G401 (cell line): ENCODE measurements around the gene NENF. TPM values are rescaled to one million over a fixed set of nuclear protein-coding genes. Genes with fewer than 3 reads are reported as not detected.

Experiments
- DNase-seq: peaks from one replicate; pipeline ENCODE4 v3.0.0-alpha.2; 2015; ENCODE audit warnings: low spot score
- in situ Hi-C: cut with HindIII; loops from 2 replicates; pipeline ENCODE4 v1.10.0; 2016; ENCODE audit warnings: low sequenced_read_pairs, mixed read lengths
- total RNA-seq: library from RNA; depleted of rRNA; stranded (reverse); fragments of >200 nt; shearing (Covaris generic); gene quantifications from 2 replicates; pipeline ENCODE4 v1.2.3, GENCODE V29; 2014; rRNA removed

The NENF gene
- total RNA-seq, 1 experiment from 2014 or later = 58.2 TPM

DNA sequence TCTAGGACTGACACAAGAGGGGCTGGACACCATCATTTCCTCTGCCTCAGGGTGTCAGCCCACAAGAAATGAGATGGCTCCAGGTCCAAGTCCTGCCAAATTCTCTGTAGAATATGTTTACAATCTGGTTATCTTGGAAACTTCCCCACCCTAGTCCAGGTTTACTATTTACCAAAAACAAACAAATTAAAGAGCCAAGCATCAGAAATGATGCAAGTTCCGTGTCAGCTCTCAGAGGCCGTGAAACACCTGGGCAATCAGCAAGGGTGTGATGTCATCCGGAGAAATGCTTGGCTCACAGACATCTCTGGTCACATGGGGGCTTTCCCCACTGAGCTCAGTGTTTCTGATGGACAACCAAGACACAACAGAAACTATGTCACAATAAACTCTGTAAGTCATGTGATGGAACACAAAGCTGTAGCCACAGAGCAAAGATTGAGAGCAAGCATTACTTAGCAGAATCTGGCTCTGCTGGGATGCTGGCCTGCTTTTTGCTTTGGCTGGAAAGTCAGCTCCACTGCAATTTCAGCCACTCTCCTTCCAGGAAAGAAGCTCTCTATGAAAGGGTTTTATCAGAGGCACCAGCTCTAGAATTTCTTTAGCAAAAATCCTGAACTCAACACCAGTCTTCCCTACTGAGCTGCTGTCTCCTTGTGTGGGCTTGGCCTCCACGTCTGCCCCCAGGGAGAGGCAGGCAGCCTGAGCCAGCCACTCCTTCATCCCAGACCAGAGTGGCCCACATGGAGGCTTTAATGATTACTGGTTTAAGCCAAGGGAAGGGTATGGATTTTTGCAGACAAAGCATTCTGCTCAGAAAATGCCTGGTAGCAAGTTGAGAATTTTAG, 55.9 kb downstream of the NENF start:
- peak; percentile 12 for DNase-seq
- in situ Hi-C loops = no loop called here

DNA sequence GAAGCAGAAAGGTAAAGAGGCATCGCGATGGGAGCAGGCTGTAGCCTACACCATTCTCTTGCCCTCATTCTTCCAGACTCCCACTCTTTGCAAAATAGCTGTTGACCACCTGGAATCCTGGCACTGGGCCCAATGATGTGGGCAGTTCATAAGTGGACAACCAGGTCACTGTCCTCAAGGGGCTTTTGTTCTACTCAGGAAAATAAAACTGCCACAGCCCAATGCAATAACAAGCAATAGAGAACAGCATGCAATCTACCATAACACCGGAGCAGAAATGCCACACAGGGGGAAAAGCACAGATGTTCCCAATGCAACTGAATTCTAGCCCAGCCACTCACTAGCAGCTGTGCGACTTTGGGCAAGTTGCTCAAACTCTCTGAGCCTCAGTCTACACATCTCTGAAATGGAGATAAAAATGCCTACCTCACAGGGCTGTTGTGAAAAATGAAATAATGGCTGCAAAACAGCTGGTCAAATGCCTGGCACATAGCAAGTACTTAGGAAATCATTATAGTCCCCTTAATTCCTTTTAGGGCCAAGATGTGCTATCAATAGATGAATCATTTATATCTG, 56.7 kb downstream of the NENF start:
- no peak for DNase-seq
- in situ Hi-C loops = no loop called here

DNA sequence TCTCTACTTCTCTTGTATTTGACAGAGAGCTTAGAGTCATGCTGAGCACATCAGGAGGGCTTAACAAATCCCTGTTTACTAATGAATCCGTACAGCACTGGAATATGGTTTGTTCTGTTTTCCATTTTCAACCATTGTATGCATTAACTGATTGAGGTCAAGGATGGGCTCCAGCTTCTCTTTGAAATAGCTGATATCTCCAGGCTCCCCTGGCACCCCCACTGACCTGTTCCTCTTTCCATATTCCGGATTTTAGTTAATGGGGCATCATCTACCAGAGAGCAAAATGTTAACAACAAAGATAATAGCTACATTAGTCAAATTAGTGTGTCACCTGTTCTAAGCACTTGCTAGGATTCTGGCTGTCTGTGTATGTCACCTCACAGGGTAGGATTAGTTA, 57.6 kb downstream of the NENF start:
- in situ Hi-C loops = no loop called here
- no peak for DNase-seq

DNA sequence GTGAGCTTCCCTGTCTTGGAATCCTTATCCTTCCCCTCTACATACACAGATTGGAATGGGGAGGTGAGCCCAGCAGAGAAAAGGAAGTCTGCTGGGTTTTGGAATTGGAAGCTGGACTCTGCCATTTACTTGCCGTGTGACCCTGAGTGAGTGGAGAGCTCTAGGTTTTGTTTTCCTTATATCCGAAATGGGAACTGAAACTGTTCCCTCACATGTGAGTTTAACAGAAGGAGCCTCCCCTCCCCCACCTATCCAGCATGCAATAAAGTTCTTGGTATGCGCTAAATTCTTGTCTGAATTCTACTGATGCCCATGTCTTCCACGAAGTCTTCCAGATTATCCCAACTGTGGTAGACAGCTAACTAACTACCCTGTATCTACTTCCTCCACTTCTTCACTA, 58.7 kb downstream of the NENF start:
- in situ Hi-C loops = no loop called here

More for the DNA sequence above, 58.7 kb downstream of the NENF start:
- no peak for DNase-seq

Other genes starting within 250 kb of the NENF start
- gene PPP2R5A, start 147.5 kb upstream of the NENF start, total RNA-seq = 62.5 and 90.2 TPM in 2 replicates
- 12.4 and 25.2 TPM in 2 replicates for gene PACC1, start 18.0 kb upstream of the NENF start, total RNA-seq
- gene ATF3, start 175.8 kb downstream of the NENF start, total RNA-seq = 51.7 and 59.9 TPM in 2 replicates